Inflammatory macrophage treated with lipopolysaccharide for 4 hours (primary cell): ENCODE results near the gene RBP4.
"Not testable (repeated sequence)": the region's sequence is repeated elsewhere in the genome, so short reads cannot be mapped to it uniquely, and the experiment has no call there.

ENCODE experiments used
- DNase-seq: peaks from one replicate; pipeline ENCODE4 v3.0.0-alpha.2; 2020

The RBP4 gene

GRCh38 chr10:93565446-93565845, 35.6 kb downstream of the RBP4 start:
- peak; percentile 84 for DNase-seq

GRCh38 chr10:93560541-93560940, 40.5 kb downstream of the RBP4 start:
- no peak for DNase-seq

DNA sequence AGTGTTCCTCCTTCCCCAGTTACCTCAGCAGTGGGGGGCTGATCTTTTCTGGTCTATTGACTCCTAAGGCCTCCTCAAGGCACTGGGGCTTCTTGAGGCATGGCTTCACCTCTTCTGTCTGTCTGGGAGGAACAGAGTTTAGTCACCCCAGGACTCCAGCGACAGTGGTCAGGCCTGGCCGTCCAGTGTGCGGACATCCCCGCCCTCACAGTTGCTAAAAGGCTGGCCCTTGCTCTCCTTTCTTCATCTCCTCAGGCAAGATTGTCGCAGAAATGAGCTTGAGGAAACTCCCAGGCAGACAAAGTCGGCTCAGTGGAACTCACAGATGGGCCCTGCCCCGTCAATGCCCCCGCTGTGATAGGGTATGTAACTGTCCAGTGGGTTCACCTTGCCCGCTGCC, 41.5 kb downstream of the RBP4 start:
- no peak for DNase-seq

DNA sequence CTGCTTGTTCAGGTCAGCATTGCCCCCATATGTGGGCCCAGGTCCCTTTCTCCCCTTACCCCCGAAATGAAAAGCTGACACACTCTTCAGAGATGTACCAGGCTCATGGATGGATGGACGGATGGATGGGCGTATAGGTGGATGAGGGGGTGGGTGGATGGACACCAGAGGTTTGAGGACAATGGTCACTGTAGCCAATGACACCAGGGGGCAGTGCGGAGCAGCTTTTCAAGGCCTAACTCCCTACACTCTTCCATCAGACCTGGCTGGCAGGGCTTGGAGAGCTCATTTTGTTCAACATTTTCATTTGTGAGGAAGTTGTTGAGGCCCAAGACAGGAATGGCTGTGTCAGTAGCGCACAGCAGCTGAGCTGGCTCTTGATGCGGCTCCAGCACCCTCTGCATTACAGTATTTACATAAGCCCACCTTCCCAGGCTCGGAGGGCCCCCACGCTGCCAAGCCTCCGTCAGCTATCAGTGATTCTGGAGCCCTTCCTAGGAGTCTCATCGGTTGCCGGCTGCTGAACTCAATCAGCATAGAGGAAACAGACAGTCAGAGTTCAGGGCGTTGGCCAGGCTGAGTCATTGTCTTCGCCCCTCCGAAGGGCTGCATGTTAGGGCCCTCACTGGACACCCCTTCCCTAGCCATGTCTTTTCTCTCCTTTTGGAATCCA, 46.1 kb downstream of the RBP4 start:
- peak; percentile 86 for DNase-seq

DNA sequence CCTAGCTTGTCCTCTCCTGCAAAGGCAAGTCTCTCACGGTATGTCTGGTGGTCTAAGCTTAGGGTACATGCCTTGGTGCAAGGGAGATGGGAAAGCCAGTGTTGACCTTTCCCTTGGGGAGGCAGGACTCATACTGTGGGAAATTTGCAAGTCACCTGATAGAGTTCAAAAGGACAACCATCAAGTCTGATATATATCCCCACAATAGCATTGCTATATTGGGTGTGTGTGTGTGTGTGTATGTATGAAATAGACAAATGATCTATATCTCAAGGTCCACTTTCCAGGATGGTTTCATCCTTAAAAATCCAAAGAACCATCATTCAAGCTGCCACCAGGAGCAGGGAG, 46.7 kb downstream of the RBP4 start:
- no peak for DNase-seq

GRCh38 chr10:93553482-93554315, 47.3 kb downstream of the RBP4 start:
- DNase-seq, result no peak

- DNase-seq, result no peak
Measured at GRCh38 chr10:93552780-93553179, 48.3 kb downstream of the RBP4 start.

GRCh38 chr10:93550606-93551005, 50.4 kb downstream of the RBP4 start:
- no peak for DNase-seq

- DNase-seq, result no peak
Measured at GRCh38 chr10:93548376-93549071, 52.5 kb downstream of the RBP4 start.

GRCh38 chr10:93547522-93547921, 53.5 kb downstream of the RBP4 start:
- no peak for DNase-seq

GRCh38 chr10:93546995-93547394, 54.0 kb downstream of the RBP4 start:
- DNase-seq, result not testable (repeated sequence)

- DNase-seq, result no peak
Measured at GRCh38 chr10:93542358-93542791, 58.7 kb downstream of the RBP4 start.
